Activated CD8-positive, alpha-beta memory T cell treated with anti-CD3 and anti-CD28 coated beads for 48 hours (primary cell): Measurements from ENCODE around the gene AKR1C4.
"Not testable (repeated sequence)": the region's sequence is repeated elsewhere in the genome, so short reads cannot be mapped to it uniquely, and the experiment has no call there.

Experiments used
- DNase-seq, 3 experiments: peaks; one replicate each; pipeline ENCODE4 v3.0.0-alpha.2; 2020; ENCODE audit warnings: low read depth in 2 of 3, low spot score in 2 of 3

AKR1C4 gene

DNA sequence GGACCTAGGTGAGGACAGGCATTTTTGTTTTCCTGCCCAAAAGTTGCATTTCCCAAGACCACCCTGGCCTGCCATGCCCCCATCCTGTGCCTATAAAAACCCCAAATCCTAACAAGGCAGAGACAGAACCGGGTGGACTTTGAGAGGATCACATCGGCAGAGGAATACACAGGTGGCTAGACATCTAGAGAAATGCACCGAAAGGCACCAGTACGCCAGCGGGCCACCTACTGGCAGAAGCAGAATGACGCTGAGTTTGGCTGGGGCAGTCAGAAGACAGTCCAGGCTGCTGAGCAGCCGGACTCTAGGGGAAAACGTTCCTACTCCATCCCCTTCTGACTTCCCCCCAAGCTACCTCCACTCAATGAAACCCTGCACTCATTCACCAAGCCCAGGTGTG, 2.8 kb downstream of the AKR1C4 start:
- no peak for DNase-seq

DNA sequence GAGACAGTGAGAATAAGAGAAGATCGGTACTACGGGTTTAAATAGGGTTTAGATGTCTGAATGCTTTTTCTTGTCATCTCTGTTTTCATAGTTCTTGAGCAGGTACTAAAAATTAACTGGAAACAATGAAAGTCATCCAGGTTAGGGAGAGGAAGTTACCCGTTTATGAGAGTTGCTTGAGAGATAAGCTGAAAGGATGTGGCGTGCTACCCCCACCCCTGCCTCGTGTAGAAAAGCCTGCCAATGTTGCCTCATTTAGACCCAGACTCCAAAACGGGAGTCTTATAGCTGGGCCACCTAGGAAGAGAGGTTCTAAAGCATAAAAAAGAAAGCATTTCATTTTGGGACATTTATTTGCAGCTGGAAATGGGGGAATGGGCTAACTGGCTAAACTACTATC, 10.2 kb downstream of the AKR1C4 start:
- no peak for DNase-seq

DNA sequence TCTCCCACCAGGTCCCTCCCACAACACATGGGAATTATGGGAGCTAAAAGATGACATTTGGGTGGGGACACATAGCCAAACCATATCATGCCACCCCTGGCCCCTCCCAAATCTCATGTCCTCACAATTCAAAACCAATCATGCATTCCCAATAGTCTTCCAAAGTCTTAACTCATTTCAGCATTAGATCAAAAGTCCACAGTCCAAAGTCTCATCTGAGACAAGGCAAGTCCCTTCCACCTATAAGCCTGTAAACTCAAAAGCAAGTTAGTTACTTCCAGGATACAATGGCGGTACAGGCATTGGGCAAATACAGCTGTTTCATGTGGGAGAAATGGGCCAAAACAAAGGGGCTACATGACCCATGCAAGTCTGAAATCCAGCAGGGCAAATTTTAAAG, 13.1 kb downstream of the AKR1C4 start:
- DNase-seq: not testable (repeated sequence)

DNA sequence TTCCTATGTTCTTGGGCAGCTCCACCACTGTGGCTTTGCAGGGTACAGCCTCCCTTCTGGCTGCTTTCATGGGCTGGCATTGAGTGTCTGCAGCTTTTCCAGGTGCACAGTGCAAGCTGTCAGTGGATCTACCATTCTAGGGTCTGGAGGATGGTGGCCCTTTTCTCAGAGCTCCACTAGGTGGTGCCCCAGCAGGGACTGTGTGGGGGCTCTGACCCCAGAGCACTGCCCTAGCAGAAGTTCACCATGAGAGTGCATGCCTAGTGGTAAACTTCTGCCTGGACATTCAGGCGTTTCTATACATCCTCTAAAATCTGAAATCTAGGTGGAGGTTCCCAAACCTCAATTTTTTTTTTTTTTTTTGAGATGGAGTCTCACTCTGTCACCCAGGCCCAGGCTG, 13.6 kb downstream of the AKR1C4 start:
- not testable (repeated sequence) for DNase-seq

DNA sequence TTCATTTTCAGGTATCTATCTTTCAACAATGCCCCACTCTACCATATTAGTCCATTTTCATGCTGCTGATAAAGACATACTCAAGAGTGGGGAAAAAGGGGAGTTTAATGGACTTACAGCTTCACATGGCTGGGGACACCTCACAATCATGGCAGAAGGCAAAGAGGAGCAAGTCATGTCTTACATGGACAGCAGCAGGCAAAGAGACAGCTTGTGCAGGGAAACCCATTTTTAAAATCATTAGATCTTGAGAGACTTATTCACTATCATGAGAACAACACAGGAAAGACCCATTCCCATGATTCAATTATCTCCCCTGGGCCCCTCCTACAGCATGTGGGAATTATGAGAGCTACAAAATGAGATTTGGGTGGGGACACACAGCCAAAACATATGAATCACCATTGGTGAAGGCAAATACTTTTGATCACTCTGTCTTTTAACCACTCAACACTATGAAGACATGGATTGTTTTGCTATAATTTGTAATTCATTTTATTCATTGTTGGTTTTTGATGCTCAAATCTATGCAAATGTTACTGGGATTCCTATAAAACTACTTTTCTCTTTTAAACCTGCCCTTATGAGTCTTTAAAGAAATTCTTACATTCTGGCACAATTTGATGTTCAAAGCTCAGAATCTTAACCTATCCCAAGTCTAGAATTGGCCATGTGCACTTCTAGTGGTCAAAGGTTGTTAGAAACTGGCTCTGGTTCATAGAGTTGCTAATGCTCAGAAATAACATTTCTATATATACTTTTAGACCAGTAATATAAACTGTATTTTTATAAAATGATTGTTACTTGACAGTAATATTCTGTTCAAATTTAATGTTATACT, 15.3 kb downstream of the AKR1C4 start:
- no peak for DNase-seq

DNA sequence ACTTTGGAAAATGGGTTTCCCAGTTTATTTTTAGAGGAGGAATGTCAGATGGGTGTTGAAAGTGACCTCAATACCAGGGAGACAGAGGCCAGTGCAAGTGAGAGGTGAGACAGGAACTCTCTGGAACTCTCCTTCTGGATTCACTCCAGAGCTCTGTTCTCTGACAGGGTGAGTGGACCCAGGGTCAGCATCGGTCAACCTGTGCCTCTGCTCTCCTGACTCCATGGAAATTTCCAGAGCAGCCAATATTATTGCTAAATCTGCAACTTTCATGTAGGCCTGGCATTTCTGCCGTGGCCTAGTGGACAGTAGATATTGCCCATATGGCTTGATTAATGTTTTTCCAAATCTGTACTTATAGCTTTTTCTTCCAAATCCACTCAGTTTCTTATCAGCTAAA, 20.2 kb downstream of the AKR1C4 start:
- DNase-seq: no peak

DNA sequence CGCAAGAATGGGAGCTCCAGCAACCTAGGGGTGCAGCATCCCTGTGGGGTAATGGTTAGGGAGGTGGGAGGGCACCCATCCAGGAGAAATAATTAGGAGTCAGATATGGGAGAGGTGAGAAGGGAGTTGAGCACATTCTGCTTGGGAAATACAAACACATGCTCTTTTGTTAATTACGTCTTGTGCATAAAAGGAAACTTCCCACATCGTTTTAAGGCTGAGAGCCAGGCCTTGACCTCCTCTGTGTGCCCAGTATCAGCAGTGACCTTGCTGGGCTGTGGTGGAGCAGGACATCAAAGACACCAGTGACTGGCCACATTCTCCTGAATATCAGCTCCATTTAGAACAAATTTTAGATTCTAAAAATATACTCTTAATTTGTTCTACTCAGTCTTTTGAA, 22.6 kb downstream of the AKR1C4 start:
- no peak for DNase-seq

DNA sequence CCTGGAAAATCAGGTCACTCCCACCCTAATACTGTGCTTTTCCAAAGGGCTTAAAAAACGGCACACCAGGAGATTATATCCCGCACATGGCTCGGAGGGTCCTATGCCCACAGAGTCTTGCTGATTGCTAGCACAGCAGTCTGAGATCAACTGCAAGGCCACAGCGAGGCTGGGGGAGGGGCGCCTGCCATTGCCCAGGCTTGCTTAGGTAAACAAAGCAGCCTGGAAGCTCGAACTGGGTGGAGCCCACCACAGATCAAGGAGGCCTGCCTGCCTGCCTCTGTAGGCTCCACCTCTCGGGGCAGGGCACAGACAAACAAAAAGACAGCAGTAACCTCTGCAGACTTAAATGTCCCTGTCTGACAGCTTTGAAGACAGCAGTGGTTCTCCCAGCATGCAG, 26.3 kb downstream of the AKR1C4 start:
- DNase-seq: not testable (repeated sequence)

DNA sequence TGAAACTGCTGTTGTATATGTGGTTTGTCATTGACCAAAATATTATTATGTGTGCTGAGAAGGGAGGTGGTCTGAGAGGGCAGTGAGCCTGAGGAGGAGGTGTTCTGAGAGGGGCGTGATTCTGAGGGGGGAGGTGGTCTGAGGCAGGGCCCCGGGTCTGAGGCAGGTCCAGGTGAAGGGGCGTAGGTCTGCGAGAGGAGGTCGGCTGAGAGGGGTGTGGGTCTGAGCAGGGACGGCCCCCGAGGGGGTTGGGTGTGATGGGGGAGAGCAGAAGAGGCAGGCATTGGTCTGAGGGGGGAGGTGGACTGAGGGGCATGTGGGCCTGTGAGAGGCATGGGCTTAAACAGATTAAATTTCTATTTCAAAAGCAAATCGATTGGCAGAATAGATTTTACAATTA, 32.4 kb downstream of the AKR1C4 start:
- no peak for DNase-seq

DNA sequence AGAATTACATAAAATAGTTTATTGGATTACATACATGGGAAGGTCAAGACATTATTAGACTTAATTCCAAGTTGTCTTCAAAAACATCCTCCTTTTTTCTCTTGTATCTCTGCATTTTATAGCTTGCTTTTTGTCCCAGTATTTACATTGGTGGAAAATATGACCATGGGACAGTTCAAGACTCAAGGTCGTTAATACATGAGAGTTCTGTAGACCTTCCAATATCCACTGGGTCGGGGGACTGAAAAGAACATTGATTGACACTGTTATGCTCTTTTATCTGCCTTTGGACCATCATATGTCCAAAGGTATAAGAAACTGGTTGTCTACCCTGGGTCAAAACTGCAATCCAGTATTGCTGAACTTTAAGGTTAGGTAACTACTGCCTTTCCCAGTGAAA, 36.7 kb downstream of the AKR1C4 start:
- DNase-seq: no peak

DNA sequence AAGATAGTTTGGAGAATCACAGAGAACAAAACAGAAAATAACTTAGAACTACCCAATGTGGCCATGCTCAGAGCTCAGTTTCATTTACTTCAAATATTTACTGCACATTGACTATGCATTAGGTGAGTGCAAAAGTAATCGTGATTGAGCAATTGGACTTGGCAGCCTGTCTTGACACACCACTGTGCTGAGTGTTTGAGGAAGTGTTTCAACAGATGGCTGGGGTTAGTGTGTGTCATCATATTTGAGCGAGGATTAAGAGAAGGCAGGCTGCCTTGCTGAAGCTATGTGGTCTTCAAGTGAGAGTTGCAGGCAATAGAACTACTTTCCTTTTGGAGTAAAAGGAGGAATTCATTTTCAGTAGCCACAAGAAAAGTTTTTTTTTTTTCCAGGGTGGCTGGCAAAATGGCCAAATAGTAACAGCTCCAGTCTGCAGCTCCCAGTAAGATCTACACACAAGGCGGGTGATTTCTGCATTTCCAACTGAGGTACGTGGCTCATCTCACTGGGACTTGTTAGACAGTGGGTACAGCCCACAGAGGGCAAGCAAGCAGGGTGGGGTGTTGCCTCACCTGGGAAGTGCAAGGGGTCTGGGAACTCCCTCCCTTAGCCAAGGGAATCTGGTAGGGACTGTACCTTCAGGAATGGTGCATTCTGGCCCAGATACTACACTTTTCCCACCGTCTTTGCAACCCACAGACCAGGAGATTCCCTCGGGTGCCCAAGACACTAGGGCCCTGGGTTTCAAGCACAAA, 37.6 kb downstream of the AKR1C4 start:
- DNase-seq: no peak

DNA sequence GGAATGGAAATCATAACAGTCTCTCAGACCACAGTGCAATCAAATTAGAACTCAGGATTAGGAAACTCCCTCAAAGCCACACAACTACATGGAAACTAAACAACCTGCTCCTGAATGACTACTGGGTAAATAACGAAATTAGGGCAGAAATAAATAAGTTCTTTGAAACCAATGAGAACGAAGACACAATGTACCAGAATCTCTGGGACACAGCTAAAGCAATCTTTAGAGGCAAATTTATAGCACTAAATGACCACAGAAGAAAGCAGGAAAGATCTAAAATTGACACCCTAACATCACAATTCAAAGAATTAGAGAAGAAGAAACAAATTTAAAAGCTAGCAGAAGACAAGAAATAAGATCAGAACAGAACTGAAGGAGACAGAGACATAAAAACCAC, 40.9 kb downstream of the AKR1C4 start:
- DNase-seq: not testable (repeated sequence)

DNA sequence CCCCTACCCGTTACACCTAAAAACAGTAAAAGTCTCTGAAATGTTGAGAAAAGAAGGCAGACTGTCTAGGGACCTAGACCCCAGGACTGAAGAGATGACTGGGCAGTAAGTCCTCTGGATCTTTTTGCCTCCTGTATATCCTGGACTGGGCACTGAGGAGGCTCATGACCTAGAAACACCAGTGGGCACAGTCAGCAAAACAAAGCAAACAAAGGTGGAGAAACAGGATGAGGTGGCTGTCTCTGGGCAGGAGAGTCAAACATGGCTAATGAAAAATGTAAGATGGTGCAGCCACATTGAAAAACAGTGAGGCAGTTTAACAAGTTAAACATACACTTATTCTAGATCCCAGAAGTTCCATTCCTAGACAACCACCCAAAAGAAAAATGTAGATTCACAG, 45.9 kb downstream of the AKR1C4 start:
- no peak for DNase-seq

DNA sequence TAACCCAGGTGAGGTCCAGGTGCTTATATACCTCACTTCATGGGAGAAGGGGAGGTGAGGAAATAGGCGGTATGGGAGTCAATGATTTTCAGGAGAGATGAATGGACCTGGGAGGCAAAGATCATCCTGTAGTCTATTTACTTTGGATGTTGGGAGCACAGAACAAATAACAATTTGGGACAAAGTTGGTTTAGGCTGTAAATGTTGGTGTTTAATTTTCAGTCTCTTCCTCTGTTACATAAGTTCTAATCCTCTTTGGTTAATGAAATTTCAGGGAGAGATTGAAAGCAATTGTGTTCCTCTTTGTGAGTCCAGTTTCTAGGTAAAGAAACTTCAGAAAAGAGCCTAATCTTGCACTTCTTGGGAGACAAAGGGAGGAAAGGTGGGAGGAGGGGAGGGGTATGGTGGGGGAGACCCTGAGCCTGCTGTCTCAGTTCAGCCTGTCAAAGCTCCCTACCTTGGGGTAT, 46.9 kb downstream of the AKR1C4 start:
- no peak for DNase-seq

DNA sequence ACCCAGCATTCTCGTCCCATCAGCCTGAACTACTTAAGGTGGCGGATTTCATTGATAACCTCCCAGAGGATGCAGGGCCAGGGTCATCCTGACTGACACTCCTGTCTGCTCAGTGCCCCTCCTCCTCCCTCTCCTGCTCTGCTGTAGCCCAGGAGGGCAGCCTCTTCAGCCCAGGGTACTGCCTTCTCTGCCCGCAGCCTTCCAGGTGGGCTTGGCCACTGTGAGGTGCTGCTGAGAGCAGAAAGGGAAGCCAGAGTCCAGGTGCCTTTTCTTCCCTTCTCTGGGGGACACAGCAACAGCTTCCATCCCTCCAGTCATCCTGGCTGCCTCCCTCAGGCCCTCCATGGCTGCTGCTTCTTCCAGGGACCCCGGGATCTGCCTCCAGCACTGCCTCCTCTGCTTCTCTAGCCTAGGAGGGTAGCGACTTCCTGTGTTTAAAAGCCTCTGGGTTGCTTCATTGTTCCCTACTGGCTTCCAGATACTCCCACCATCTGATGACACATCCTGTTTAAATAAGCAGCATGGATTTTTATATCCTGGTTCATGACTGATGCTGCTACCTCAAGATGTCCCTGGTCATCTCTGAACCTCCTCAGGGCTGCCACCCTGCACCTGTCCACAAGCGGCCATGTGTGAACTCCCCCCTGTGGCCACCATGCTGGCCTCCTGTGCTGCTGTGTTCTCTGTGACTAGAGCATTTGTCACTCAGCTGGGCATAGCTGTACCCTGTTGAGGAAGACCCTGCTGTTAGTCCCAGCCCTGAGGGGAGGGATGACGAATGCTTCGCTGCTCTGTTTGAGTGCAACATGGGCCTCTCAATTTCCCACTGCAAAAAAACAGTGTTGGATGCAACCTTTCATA, 55.8 kb downstream of the AKR1C4 start:
- DNase-seq: no peak

DNA sequence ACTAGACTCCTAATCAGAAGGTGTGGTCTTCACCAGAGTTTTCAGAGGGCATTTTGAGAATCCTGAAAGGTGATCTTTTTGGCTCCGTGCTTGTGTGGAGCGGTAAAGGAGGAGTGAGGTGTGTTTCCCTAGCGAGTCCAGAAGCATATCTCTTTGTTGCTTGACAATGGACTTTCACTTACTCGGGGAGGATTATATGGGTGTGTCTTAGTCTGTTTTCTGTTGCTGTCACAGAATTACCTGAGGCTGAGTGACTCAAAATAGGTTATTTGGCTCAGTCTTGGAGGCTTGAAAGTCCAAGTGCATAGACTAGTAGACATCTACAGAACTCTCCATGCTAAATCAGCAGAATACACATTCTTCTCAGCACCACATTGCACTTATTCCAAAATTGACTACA, 57.9 kb downstream of the AKR1C4 start:
- DNase-seq: no peak

DNA sequence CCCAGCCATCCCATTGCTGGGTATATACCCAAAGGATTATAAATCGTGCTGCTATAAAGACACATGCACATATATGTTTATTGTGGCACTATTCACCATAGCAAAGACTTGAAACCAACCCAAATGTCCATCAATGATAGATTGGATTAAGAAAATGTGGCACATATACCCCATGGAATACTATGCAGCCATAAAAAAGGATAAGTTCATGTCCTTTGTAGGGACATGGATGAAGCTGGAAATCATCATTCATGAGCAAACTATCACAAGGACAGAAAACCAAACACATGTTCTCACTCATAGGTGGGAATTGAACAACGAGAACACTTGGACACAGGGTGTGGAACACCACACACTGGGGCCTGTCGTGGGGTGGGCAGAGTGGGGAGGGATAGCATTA, 61.1 kb downstream of the AKR1C4 start:
- DNase-seq: not testable (repeated sequence)

DNA sequence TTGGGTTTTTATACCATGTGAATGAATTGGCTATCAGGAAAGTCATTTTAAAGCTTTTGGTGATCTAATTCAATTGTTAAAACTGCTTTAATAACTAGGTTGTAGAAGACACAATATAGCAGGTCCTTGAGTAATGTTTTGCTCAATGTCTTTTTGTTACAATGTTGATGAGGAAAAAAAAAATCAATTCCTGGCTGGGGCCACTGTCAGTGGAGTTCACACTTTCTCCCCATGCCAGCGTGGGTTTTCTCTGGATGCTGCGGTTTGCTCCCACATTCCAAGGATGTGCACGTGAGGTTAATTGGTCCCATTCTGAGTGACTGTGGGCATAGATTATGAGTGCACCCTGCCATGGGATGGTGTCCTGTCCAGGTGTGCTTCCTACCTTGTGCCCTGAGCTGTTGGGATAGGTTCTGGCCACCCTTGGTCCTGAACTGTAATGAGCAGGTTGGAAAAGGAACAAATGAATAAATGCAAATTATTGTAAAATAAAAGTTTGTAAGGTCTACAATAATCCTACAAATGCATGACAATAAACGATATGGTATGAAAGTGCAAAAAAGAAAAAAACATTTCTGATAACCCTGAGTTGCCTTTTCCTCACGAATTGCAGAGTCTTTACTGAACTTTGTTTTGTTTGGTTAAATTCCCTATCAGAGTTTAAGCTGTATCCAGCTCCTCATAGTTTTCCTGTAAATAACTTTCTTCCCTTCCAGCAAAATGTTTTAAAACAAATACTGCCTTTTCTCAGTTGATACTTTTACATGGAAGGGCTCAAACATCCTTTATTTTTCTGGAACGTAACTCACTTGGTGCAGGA, 62.7 kb downstream of the AKR1C4 start:
- DNase-seq: no peak

DNA sequence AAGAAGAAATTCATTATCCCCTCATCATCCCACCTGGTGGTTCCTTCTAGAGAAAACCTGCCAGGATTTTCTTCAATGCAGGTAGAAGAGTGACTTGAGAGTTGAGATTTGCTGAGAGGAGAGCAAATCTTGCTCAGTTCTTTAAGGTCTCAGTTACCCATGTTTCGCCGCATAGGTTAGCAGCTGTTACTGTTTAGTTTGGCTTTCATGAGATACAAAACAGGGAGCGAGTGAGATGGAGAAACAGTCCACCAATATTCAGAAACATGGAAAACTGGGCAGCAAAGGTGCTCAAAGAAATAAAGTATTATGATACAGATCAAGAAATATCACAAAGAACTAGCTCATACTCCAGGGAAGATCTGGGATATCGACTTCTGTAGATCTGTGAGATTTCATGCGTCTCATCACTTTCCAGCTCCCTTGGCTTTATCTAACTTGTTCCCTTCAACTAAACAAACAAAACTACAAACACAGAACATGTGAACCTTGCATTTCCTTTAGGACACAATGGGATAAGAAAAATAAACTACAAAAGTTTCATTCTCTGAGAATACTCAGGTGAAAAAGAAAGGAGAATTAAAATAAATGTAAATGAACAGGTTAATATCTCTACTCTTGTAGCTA, 63.4 kb downstream of the AKR1C4 start:
- no peak for DNase-seq

DNA sequence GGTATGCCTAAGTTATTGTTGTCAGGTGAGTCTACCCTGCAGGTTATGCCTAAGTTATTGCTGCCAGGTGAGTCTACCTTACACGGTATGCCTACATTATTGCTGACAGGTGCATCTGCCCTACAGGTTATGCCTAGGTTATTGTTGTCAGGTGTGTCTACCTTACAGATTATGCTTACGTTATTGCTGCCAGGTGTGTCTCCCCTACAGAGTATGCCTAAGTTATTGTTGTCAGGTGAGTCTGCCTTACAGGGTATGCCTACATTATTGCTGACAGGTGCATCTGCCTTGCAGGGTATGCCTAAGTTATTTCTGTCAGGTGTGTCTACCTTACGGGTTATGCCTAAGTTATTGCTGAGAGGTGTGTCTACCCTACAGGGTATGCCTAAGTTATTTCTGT, 64.2 kb downstream of the AKR1C4 start:
- no peak for DNase-seq
